GM20431 (cell line): ENCODE results near the gene ISG20L2.

Source experiments
- in situ Hi-C: fragments of 300-500 bp; cut with MseI, MboI; formaldehyde crosslinking; loops from one replicate; pipeline ENCODE4 v1.15.0; 2020; ENCODE audit warnings: low sequenced_read_pairs; ENCODE audit not compliant: unreplicated experiment

The ISG20L2 gene

DNA sequence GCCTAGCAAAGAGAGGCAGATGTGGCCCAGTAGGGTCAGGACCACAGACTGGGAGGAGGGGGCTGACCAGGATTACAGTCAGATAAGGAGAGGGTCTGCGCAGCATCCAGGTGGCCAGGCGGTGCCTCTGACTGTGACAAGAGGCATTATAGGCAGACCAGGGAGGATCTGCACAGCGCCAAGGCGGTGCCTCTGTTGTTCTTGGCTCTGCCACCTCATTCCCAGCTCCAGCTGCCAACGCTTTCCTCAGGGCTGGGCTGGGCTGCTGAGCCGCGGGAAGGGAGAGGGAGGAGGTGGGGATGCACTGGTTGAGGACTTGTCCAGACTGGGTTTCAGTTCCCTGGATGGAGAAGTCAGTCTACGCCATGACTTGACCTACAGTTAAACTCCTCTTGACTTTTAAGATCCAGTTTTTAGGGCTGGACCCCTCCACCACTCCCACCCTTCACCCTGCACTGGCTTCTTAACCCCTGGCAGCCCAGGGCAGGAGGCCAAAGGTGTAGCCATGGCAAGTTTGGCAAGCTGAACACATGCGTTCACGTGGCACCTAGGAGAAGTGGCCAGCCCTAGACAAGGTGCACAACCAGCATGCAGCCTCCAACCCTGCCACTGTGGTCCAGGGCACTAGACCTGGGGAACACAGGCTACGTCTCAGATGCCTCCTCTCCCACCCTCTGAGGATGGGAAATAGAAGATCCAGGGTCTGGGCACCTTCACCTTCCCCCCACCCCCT lies 18.6 kb downstream of the ISG20L2 start:
- in situ Hi-C loops = no loop called here

DNA sequence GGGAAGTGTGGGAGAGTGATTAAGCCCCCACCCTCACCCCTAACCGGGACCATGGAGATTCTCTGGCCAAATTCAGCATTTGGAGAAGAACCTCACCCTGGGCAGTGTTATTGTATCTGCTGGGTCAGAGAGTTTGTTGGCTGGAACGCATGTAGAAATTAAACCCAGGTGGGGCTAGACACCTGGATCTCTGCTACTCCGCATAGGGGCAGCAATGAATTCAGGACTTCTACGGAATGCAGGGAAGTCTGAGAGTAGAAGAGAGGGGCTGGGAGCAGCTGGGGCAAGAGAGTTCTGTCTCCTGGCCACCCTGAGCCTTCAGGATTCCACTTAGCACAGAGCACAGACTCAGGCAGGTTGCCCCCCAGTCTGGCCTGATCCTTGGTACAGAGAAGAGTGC lies 19.5 kb downstream of the ISG20L2 start:
- in situ Hi-C loops = no loop called here

GRCh38 chr1:156708218-156708661 lies 20.3 kb downstream of the ISG20L2 start:
- in situ Hi-C loops = no loop called here

- in situ Hi-C loops = no loop called here
These were observed 20.9 kb downstream of the ISG20L2 start for GRCh38 chr1:156707417-156708217.

GRCh38 chr1:156706657-156707416 lies 21.7 kb downstream of the ISG20L2 start:
- in situ Hi-C loops = no loop called here

DNA sequence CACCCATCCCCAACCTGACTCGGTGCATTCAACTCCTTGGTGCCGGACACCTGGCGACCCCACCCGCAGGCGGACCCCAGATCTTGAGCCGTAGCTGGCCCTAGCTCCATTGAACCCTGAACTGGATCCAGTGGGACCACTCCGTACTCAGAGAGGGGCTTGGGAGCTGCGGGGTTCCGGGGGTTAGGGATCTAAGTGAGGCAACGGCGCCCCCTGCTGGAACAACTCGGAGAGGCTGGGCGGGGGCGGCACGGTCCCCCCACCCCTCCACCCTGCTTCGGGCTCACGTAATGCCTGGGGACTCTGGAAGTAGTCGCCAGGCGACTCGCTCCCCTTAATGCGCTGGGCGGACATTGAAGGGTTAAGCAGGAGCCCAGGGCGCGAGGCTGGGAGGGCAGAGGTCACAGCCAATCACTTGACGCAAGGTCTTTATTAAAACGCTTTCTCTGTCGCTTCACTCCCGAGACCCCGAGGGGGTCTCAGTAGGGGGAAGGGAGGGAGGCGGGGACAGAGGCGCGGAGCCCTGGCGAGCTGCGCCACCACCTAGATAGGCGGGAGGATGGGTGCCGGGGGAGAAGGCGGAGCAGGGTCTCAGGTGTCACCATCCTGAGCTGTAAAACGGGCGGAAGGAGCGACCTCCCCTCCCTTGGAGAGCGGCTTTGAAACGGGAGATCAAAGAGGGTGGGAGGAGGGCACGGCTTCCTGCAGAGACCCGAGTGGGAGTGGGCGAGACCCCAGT lies 22.5 kb downstream of the ISG20L2 start:
- in situ Hi-C loops = no loop called here

DNA sequence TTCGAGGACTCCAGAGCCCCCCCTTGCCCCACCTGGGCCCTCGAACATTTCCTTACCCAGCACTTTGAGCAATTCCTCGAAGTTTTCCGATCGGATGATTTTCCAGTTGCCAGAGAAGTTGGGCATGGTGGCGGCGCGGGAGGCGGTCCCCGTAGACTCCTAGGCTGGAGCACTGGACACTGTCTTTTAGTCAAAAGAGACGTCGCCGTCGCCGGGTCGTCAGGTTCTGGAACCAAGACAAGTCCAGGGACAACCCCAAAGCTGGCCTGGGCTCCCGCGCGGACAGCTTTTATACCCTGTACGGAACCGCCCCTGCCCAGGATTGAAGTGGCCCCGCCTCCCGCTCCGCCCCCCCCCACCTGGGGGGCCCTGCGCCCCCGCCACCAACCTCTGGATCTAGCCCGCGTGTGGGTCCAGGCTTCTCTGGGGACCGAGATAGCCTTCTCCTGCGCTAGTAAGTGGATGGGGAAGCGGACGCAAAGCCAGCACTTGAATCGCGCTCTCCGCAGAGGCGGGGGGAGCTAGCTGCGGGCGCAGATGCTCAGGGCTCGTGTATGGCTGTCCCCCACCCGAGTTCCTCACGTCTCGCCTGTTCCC lies 23.1 kb downstream of the ISG20L2 start, which contains the start of gene CRABP2:
Gene CRABP2, minus strand, starts transcription at position 263 of the 597 bp plus-strand sequence. Its CDS starts 137 bp downstream, at position 126.
- in situ Hi-C loops = no loop called here

- in situ Hi-C loops = no loop called here
These were observed 23.6 kb downstream of the ISG20L2 start for GRCh38 chr1:156704930-156705320.

DNA sequence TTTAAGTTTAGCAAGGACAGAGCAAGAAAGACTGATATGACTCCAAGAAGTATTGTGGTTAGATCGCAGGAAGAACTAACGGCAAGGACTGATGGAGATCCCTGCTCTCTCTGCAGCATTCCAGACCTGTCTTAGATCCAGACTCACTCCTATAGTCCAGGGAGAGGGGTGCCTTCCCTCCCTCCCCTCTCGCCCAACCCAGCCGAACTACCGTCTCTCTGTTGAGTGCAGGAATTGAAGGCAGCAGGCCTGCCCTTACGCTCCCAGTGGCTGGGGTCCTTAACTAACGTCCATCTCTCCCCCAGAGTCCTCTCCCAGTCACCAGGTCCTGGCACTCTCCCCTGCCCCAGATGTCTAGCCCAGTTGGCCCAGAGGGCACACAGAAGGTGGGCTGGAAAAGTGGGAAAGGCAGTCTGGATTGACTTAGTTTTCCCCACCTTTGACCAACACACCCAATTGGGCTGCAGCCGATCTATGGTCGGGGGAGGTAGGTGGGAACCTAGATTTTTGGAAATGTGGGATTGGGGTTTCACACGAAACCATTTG lies 24.3 kb downstream of the ISG20L2 start:
- in situ Hi-C loops = no loop called here

DNA sequence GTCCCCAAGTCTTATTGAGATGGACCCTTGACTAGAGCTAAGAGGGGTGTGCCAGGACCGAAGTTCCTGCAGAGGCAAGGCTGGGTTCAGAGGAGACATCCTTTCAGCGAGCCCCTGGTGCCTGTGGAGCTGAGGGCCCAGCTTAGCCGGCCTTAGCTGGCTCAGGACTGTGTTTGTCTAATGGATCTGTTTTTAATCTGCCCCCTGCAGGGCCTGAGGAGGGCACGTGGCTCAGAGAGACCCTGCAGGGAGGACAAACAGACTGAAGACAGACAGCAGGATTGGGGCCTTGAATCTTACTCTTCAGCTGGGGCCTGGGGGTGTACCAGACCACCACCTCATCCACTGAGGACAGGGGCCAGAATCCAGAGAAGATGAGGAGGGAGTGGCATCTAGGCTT lies 24.8 kb downstream of the ISG20L2 start:
- in situ Hi-C loops = no loop called here

DNA sequence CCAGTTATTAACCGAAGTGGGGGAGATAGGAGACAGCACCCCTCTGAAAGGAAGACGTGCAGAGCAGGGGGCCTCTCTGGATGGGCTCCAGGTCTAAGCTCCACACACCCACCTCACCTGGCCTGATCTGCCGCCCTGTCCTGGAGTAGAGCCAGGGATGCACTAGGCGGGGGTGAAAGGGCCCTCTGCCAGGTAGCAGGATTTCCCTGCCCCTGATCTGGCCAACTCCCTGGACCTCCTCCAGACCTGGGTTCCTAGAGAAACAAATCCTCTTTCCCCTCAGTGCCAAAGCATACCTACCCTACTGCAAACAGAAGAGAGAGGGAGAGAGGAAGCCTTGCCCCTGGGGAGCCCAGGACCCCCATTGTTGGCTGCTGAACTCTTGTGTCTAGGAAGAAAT lies 25.2 kb downstream of the ISG20L2 start:
- in situ Hi-C loops = no loop called here

DNA sequence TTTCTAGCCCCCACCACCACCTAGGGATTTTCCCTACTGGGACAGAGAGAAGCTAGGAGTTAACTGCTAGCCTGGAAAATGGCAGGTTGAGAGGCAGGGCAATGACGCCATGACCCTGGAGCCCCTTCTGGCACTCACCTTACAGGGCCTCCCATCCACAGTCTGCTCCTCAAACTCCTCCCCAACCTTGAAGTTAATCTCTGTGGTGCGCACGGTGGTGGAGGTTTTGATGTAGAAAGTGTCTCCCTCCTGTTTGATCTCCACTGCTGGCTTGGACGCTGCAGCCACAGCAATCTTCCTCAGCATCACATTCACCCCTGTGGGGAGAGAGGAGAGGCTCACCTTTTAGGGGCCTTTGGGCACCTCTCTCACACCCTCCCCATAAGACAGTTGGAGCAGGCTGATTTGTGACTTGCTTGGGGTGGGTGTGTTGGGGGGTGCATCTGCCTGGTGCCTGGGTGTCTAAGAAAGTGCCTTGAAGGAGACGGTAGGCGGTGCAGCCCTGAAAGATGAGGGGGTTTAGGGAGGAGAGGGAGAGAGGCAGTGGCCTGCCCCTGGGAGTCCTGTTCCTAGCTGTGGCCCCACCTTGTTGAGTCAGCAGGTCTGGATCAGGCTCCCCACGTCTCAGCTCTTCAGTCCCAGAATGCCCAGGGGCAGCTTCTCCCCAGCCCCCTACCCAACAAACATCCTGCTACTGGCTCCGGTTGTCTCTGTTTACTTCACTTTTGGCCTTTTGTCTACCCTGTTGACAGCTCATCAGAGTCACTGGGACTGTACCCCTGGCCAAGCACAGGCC lies 27.6 kb downstream of the ISG20L2 start:
- in situ Hi-C loops = no loop called here

GRCh38 chr1:156698995-156699394 lies 29.6 kb downstream of the ISG20L2 start:
- in situ Hi-C loops = no loop called here

DNA sequence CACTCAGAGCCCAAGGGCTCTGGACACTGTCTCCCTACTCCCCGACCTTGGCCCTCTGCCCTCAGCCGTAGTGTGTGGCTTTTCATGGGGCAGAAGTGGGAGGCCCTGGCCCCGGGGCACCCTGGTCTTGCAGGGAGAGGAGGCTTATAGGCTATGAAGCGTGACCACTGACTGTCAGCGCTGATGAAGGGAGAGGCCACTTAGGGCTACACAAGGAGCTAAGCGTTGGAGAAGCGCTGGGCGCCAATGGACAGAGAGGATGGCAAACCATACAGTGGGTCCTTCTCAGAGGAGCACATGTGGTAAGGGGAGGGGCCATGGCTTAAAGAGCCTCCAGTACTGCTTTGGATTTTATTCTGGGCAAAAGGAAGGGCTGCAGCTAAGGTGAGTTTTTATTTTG lies 31.1 kb downstream of the ISG20L2 start:
- in situ Hi-C loops = no loop called here

DNA sequence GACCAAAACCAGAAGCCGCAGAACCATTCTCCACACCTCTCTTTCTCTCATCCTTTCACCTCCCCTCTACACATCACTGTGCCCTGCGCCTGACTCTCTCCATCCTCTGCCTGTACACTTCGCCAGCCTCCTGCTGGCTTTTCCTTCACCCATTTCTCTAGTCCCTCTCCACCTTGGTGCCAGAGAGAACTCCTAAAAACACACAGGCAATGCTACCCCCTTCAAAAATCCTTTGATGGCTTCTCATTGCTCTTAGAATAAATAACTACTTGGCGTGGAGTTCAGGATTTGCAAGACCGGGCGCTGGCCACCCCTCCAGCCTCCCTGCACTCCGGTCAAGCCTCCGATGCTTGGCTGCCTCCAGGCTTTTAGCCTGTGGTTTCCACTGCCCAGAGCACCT lies 31.8 kb downstream of the ISG20L2 start:
- in situ Hi-C loops = no loop called here

- in situ Hi-C loops = no loop called here
These were observed 33.9 kb downstream of the ISG20L2 start for GRCh38 chr1:156694690-156694962.

DNA sequence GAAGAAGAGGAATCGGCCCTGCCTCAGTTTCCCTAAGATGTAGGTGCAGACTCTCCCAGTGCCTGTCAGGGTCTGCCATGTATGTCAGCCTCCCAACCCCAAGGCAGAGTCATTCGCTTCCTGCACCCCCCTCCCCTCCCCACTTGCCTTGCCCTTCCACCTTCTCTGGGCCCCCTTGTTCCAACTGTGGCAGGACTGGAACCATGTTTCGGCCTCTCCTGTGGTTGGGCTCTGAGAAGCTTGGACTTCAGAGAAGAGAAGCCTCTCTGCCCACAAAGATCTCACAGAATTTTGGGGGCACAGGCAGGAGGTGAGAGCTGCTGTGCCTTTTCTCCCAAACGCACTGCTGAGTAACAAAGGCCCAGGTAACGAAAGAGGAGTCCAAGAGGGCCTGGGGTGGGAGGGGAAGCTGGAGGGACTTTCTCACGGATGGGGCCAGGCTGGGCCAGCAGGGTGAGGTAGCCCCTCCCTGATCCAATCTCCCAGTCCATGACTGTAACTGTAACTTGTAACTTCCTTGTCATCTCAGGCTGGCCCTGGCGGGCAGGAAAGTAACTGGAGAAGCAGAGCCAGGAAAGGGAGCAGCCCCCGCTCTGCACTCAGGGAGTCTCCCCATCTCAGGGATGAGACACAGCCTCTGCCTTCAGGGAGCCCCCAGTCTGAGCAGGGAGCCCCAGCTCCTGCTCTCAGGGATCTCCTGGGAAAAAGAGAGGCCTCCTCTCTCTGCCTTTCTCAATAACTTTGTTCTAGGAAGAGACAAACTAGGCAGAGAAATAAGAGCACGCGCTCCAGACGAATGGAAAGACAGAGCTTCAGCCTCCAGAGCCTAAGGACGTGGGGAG lies 34.5 kb downstream of the ISG20L2 start:
- in situ Hi-C loops = no loop called here
